HG03565 (cell line): ENCODE measurements around the gene TRPM6.
"Not testable (repeated sequence)": the region's sequence is repeated elsewhere in the genome, so short reads cannot be mapped to it uniquely, and the experiment has no call there.

ENCODE experiments used
- ATAC-seq: cut with Tn5 transposase; IDR thresholded peaks from one replicate; pipeline ENCODE4 v1.9.1; 2021; ENCODE audit warnings: mild to moderate bottlenecking, moderate library complexity; ENCODE audit not compliant: unreplicated experiment

TRPM6 gene

DNA sequence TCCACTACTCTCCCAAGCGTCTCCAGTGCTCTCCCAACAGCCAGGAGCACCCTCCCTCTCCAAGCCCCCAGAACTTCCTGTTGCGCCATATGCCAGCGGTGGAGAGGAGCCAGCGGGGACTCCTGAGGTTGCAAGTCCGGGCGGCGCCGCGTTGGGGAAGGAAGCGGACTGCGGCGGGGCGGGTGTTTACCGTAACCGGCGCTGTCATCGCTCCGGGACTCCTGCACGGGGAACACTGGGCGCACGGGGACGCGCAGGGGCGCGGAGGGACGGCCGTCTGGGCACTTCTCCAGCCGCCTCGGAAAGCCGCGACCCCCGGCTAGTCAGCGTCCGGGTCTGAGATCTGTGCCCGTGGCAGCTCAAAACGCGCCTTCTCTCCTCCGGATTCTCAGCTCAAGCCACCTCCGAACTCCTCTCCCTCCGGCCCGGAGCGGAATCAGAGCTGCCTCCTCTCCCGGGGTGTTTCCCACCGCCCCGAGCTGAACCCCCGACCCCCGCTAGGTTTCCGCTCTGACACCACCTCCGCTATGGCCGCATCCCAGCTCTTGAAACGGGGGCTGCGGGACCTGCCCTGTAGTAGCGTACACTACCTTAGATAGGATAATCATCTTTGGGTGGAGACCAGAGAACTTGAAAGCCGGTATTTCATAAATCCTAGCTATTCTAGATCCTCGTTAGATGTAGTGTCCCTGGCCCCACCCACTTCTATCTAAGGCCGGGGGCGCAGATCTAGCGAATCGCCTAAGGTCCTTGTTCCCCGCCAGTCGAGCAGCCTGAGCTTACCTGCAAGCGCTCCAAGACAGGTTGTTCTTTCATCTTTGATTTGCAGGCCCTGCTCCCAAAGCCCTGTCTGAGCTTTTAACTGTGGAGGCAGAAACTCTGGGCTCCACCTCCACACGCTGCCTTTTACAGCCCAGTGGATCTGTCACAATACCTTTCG lies at the start of gene TRPM6:
TRPM6 (minus strand) TSS at position 881 of the 940 bp plus-strand sequence; CDS start at position 816, 65 bp downstream.
- no peak for ATAC-seq

GRCh38 chr9:74935008-74935407 lies 47.3 kb upstream of the TRPM6 start:
- no peak for ATAC-seq

- ATAC-seq = no peak
Observed at GRCh38 chr9:74921737-74922136, 34.0 kb upstream of the TRPM6 start.

DNA sequence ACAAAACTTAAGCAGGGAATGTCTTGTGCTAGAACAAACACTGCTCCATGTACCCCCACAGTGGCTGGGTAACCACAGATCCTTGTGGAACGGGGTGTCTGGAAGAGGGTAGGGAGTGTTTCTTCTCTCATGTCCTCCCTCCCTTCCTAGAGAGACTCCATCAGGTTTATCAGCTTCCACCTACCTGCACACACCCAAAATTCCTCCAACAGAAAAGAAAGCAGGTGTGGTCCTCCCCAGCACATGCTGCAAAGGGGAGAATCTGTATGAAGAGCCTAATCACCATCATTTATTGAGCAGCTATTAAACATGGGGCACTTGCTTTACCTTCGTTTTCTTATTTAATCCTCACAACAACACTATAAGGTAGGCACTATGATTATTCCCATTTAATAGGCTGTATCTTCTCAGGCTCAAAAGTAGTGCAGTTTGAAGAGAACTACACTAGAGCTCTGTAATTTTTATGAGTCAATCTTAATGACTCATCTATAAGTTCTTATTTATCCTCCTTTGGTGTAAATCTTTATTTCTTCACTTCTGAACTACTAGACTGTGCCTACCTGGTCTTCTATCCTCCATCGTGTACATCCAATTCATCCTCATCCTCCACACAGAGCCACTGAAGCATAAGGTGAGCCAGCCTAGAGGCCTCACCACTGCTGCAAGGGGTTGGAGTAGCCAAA lies 33.4 kb upstream of the TRPM6 start:
- no peak for ATAC-seq

DNA sequence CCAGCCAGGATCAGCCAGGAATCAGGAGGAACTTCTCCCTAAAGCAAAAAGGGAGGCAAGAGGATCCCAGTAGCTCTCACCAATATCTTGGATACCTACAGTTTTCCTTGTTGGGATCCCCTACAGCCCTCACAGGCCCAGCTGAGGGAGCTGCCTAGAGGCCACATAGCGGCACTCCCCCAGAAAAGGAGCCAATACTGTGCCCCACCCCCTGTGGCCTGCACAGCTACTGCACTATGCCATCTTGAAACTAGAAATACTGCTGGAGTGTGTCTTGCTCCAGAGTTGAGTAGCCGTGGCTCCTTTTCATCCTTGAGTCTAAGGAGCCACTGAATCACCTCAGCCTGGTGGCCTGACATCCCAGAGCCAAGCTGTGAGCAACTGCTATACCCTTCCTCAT lies 22.3 kb upstream of the TRPM6 start:
- ATAC-seq = no peak

GRCh38 chr9:74908665-74909064 lies 20.9 kb upstream of the TRPM6 start:
- ATAC-seq = no peak

- ATAC-seq = no peak
Observed at GRCh38 chr9:74907085-74907484, 19.4 kb upstream of the TRPM6 start.

GRCh38 chr9:74901001-74901400 lies 13.3 kb upstream of the TRPM6 start:
- no peak for ATAC-seq

DNA sequence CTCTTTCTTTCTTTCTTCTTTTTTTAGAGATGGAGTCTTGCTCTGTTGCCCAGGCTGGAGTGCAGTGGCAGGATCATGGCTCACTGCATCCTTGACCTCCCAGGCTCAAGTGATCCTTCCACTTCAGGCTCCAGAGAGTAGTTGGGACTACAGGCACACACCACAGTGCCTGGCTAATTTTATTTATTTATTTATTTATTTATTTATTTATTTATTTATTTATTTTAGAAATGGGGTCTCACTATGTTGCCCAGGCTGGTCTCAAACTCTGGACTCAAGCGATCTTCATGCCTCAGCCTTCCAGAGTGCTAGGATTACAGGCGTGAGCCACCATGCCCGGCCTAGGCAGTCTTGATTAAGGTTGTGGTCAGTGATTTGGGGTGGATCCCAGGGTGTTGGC lies 728 bp upstream of the TRPM6 start:
- not testable (repeated sequence) for ATAC-seq

DNA sequence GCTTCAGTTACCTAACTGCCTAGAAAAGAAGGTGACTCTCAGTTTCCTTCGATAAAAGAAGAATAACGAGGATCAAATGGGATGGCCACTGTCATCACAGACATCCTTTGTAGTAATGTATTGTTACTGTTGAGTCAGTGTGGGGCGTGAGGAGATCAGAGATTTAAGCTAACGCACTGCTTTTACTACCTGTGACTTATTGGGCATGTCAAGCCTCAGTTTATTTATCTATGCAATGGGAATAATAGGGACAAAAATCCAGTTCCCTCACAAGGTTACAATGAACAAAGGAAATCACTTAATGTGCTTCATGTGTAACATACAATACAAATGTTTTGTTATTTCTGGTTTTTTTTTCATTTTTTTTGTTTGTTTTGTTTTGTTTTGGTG lies 255 bp upstream of the TRPM6 start:
- no peak for ATAC-seq

- no peak for ATAC-seq
Observed at GRCh38 chr9:74876382-74876949, 11.3 kb downstream of the TRPM6 start.

GRCh38 chr9:74875656-74876055 lies 12.1 kb downstream of the TRPM6 start:
- ATAC-seq = no peak

GRCh38 chr9:74874220-74874619 lies 13.5 kb downstream of the TRPM6 start:
- ATAC-seq = no peak

DNA sequence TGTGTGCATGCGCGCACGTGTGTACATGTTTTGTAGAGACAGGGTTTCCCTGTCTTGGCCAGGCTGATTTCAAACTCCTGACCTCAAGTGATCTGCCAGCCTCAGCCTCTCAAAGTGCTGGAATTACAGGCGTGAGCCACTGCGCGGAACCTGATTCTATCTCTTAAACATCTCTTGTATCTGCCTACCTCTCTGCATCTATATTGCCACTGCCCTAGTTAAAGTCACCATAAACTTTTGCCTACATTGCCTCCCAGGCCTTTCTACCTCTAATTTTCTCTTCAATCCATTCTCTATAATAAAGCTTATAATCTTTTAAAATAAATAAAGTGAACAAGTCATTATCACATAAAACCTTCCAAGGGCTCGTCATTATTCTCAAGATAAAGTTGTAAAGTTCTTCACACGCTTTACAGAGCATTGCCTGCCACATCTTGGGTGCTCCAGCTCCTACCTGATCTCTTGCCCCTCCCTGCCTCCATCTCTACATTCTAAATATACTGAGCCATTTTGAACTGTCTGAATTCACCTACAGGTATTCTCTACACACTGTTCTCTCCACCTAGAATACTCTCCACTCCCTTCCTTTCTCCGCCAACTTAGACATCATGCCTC lies 15.0 kb downstream of the TRPM6 start:
- ATAC-seq = no peak

DNA sequence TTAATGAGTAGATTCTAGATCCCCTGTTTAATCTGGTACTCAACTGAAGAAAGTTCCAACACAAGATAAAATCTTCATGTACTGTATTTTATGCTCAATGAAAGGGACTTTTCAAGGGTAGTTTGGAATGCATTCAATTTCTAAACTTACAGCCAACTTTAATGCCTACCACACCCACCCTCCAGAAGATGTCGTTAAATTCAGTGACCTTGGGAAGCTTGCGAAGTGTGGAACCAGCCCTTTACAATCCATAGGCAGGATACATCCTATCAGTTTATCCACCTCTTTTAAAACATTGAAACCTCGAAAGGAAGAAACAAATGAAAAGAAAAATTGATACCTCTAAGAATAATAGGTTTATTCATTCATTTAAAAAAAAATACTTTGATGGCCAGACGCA lies 20.2 kb downstream of the TRPM6 start:
- ATAC-seq = no peak

DNA sequence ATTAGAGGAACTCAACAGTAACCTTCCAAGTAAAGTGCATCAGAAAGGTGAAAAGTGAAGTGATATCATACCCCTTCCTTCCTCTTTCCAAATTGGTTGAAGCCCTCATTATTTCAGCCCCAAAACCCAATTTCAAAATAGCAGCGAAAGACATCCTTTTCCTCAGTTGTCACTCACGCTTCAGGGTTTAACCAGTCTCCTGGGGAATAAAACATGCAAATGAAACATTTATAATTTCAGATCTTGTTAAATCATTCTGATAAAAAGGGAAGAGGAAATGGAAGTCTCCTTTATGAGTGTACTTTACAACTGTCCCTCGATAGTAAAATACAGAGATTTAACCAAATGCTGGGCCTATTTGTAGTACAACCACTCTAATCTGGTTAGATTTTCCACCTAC lies 22.5 kb downstream of the TRPM6 start:
- ATAC-seq = no peak

DNA sequence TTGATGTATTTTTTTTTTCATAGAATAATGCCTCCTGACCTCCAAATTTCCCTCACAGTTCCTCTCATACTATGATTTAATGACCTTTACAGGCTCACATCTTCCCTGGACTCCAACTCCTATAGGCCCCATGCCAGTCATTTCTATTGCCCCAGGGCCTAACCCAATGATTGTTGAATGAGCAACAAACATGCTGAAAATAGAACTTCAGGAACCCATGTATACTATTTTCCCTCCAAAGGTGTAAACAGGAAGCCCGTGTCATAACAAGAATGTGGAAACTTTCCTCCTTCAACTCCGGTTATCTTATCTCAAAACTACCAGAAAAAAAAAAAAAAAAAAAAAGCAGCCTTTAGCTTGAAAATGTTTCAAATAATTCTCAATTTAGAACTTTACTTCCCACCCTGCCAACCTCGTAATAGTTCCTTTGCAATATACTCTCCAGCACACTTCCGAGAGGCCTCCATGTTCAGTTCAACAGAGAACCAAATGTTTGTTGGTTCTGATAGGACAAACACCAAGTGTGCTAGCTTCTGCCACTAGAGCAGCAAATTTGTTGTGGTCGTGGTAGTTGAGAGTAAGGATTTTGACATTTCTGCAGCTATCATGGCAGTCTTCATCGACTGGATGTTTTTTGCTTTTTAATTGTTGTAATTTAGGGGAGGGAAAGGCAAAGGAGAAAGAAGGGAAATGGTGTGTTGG lies 25.8 kb downstream of the TRPM6 start:
- ATAC-seq = no peak

DNA sequence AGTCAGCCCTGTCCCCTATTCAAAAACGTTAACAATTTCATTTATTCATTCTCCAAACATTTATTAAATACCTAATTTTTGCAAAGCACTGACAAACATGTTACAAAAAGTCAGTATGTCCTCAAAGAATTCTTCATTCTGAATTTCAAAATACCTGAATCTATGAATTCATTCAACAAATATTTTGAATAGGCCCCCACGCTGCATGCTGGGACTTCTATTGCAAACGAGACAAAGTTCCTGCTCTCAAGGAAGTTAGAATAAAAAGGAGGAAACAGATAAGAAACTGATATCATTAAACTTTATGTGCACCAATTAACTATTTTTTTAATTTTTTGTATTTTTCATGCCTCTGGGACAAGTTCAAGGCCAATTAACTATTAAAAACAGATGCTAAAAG lies 26.6 kb downstream of the TRPM6 start:
- ATAC-seq = no peak

GRCh38 chr9:74860247-74860646 lies 27.5 kb downstream of the TRPM6 start:
- ATAC-seq = not testable (repeated sequence)

DNA sequence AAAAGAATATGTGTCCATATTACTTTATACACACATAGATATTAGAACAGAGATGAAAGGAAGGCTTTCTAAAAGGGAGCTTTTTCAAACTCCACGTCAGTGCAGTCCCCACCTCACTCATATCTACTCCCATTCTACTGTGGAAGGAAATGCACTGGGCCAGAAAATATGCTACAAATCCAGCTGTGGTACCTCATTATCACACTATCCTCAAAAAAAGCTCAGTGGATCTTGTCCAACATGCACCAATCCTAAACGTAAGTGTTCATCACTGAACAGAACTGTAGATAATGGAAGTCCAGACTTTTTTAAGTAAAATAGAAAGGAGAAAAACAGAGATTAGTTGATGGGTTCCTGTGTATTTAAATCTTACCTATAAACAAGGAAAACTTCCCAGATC lies 27.9 kb downstream of the TRPM6 start:
- ATAC-seq = no peak
